Keratinocyte (primary cell): ENCODE measurements around the gene AXL. TPM values are rescaled to one million over a fixed set of nuclear protein-coding genes. Genes with fewer than 3 reads are reported as not detected.
A peak's percentile ranks its signal among the peaks of the same experiment; 100 is the strongest.

Experiments used
- DNase-seq: peaks from one replicate; pipeline ENCODE4 v3.0.0-alpha.2; 2011; ENCODE audit warnings: low read depth, missing footprints, low spot score
- FAIRE-seq: peaks from 2 replicates; lab custom pipeline; 2011; peaks lifted over from hg19 to GRCh38; lab: Jason Lieb, UNC
- H2AFZ ChIP-seq: 2 replicates; pipeline ENCODE4 v1.6.0; 2012; ENCODE audit warnings: low read length, control low read depth, inconsistent platforms; ENCODE audit not compliant: control insufficient read depth
- H3K27ac ChIP-seq: 2 replicates; pipeline ENCODE4 v1.5.1; 2011; ENCODE audit warnings: low read length; ENCODE audit not compliant: control insufficient read depth, insufficient read depth
- H3K27me3 ChIP-seq: 3 replicates; pipeline ENCODE4 v1.6.0; 2011; ENCODE audit warnings: low read length; ENCODE audit not compliant: control insufficient read depth, insufficient read depth; ENCODE audit errors: extremely low read depth
- H3K36me3 ChIP-seq, 2 experiments: 2 replicates in 1 of 2; 3 replicates in 1 of 2; pipeline ENCODE4 v1.5.1; 2011; ENCODE audit warnings: low read length in 2 of 2, mild to moderate bottlenecking in 1 of 2; ENCODE audit not compliant: control insufficient read depth in 2 of 2, insufficient read depth in 2 of 2; ENCODE audit errors: extremely low read depth in 1 of 2
- H3K4me1 ChIP-seq: 3 replicates; pipeline ENCODE4 v1.5.1; 2011; ENCODE audit warnings: low read length; ENCODE audit not compliant: control insufficient read depth, insufficient read depth; ENCODE audit errors: extremely low read depth
- H3K4me2 ChIP-seq: 3 replicates; pipeline ENCODE4 v1.6.0; 2011; ENCODE audit warnings: low read depth, low read length; ENCODE audit not compliant: control insufficient read depth, insufficient read depth; ENCODE audit errors: extremely low read depth
- H3K4me3 ChIP-seq, 3 experiments: fragments of 200-600 bp in 1 of 3; sonication (generic) in 1 of 3; 2 replicates in 2 of 3; 3 replicates in 1 of 3; pipeline ENCODE4 v1.5.1; 2011 to 2016; ENCODE audit warnings: low read length in 3 of 3, mild to moderate bottlenecking in 3 of 3, control low read depth in 2 of 3, inconsistent platforms in 1 of 3, low read depth in 1 of 3, mixed read lengths in 1 of 3, mixed run types in 1 of 3, moderate library complexity in 1 of 3; ENCODE audit not compliant: control insufficient read depth in 2 of 3, insufficient read depth in 2 of 3; ENCODE audit errors: extremely low read depth in 1 of 3
- H3K79me2 ChIP-seq: 2 replicates; pipeline ENCODE4 v1.6.0; 2012; ENCODE audit warnings: low read length; ENCODE audit not compliant: control insufficient read depth, insufficient read depth
- H3K9ac ChIP-seq: 3 replicates; pipeline ENCODE4 v1.6.0; 2011; ENCODE audit warnings: low read length; ENCODE audit not compliant: control insufficient read depth, insufficient read depth; ENCODE audit errors: extremely low read depth
- H3K9me1 ChIP-seq: 3 replicates; pipeline ENCODE4 v1.6.0; 2011; ENCODE audit warnings: low read length; ENCODE audit not compliant: control insufficient read depth, insufficient read depth; ENCODE audit errors: extremely low read depth
- H3K9me3 ChIP-seq: 2 replicates; pipeline ENCODE4 v1.5.1; 2012; ENCODE audit warnings: low read depth, low read length; ENCODE audit not compliant: control insufficient read depth
- H4K20me1 ChIP-seq: 3 replicates; pipeline ENCODE4 v1.6.0; 2011; ENCODE audit warnings: low read length; ENCODE audit not compliant: control insufficient read depth, insufficient read depth; ENCODE audit errors: extremely low read depth
- EZH2 ChIP-seq: IDR thresholded peaks from one replicate; pipeline ENCODE4 v1.6.1; 2012; ENCODE audit warnings: inconsistent platforms, mild to moderate bottlenecking, low read length, moderate library complexity
- dilution Hi-C: fragments of 300-500 bp; cut with MboI; formaldehyde crosslinking; loops from one replicate; pipeline ENCODE4 v1.7.0; 2020; ENCODE audit warnings: low sequenced_read_pairs; ENCODE audit not compliant: extremely low pct_ligation_motif_present
- polyA plus RNA-seq, 5 experiments: library from polyadenylated mRNA; depleted of rRNA in 3 of 5; stranded (reverse) in 3 of 5; stranded (forward) in 1 of 5; unstranded in 1 of 5; fragments of >200 nt; gene quantifications; 1 replicate in 1 of 5; 2 replicates in 3 of 5; 3 replicates in 1 of 5; pipeline versions ENCODE4 v1.2.1 to v1.2.3, GENCODE V29; 2011 to 2012; ENCODE audit warnings: missing spikeins in 2 of 5, low read depth in 1 of 5, low replicate concordance in 1 of 5
- TF ChIP-seq, protein P1 (sequence below), 3 experiments: IDR thresholded peaks in 1 of 3; conservative IDR thresholded peaks in 1 of 3; optimal IDR thresholded peaks in 1 of 3; 2 replicates in 2 of 3; 3 replicates in 1 of 3; pipeline versions ENCODE3 to v1.5.1; 2011; ENCODE audit warnings: low read length in 3 of 3, mild to moderate bottlenecking in 3 of 3, moderate library complexity in 2 of 3, control low read depth in 1 of 3, inconsistent platforms in 1 of 3; ENCODE audit not compliant: insufficient read depth in 2 of 3; ENCODE audit errors: extremely low read depth in 1 of 3

Gene AXL
- polyA plus RNA-seq, 1 donor (not counting 4 experiments of a cell fraction or from before 2014, with no cell fraction given), result 21.7 TPM

DNA sequence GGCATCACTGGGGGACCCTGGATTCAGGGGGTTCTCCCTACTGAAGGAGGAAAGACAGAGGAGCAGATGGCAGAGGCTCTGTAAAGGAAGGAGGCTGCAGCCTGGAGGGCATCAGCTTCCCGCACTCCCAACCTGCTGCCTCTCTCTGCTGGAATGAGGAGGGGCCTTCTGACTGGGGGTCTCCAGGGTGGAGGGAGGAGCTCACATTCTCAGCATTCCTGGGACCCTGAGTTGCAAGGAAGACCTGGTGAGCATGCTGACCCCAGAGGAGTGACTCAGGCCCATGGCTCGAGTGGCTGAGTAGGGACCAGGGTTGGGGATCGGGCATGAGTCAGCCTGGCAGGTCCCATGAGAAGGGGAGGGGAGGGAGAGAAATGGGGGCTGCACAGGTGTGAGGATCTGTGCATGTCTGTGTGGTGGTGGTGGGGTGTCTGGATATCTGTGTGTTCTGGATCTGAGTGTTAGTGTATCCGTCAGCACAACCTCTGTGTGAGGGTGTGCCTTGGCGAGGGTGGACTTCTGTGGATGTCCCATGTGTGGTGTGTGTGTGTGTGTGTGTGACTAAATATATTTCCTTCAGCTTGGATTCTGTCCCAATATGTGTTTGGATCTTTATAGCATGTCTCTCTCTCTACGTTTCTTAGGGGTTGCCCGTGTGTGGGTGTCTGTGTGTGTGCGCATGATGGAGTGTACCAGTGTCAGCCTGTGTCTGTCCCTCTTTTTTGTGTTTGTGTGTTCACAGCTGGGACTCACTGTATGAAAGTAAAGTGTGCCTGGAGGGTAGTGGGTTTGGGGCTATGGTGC is 4.6 kb downstream of the AXL start:
- Histone ChIP-seq H3K4me1 (peaks cover 59% of the 10 kb centered on the region), H3K9me1 (peaks cover 6% of the 10 kb centered on the region), H3K36me3 (peaks cover 1 to 37% of the 10 kb centered on the region in 2 experiments), H3K27me3 (no peaks in the 10 kb centered on the region), H3K79me2 (peaks cover 36% of the 10 kb centered on the region), H3K9ac (peak overlapping the region; percentile 36), H2AFZ (no peak overlapping the region), H3K4me3 (peak overlapping the region in 2 of 3 experiments; percentile 39 to 47), H3K4me2 (peak overlapping the region; percentile 75), H3K9me3 (no peaks in the 10 kb centered on the region), H3K27ac (peak overlapping the region; percentile 96), H4K20me1 (no peaks in the 10 kb centered on the region)
- DNase-seq, result peak; percentile 86
- TF ChIP-seq, protein P1, sequence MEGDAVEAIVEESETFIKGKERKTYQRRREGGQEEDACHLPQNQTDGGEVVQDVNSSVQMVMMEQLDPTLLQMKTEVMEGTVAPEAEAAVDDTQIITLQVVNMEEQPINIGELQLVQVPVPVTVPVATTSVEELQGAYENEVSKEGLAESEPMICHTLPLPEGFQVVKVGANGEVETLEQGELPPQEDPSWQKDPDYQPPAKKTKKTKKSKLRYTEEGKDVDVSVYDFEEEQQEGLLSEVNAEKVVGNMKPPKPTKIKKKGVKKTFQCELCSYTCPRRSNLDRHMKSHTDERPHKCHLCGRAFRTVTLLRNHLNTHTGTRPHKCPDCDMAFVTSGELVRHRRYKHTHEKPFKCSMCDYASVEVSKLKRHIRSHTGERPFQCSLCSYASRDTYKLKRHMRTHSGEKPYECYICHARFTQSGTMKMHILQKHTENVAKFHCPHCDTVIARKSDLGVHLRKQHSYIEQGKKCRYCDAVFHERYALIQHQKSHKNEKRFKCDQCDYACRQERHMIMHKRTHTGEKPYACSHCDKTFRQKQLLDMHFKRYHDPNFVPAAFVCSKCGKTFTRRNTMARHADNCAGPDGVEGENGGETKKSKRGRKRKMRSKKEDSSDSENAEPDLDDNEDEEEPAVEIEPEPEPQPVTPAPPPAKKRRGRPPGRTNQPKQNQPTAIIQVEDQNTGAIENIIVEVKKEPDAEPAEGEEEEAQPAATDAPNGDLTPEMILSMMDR (optimal IDR thresholded peaks at IDR 0.05 in 1 of 3, IDR thresholded peaks at IDR 0.05 in 1 of 3, conservative IDR thresholded peaks at IDR 0.05 in 1 of 3; ENCODE audit: extremely low read depth in 1 of 3, insufficient read depth in 2 of 3, low read length in 3 of 3), result no peak
- no peak for TF ChIP-seq EZH2
- dilution Hi-C loops, result no loop called here
- peak; percentile 49 for FAIRE-seq

DNA sequence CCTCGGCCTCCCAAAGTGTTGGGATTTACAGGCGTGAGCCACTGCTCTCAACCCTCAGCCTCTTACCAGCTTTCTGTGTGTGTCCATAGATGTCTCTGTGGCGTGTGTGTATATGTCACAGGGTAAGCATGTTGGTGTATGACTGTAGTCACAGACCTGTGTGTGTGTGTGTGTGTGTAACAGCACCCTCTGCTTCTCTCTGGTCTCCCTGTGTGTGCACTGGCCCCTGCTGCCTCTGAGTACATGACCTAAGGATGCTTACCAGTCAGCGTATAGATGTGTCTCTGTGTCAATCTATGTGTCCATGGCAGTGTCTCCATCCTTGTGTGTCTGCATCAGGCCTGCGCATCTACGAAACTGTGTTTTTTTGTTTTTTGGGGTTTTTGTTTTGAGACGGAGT is 5.6 kb downstream of the AXL start:
- peak overlapping the region in 1 of 3 experiments; percentile 39 for H3K4me3 ChIP-seq
- TF ChIP-seq, protein P1 (optimal IDR thresholded peaks at IDR 0.05 in 1 of 3, IDR thresholded peaks at IDR 0.05 in 1 of 3, conservative IDR thresholded peaks at IDR 0.05 in 1 of 3; ENCODE audit: extremely low read depth in 1 of 3, insufficient read depth in 2 of 3, low read length in 3 of 3), result no peak
- TF ChIP-seq EZH2, result no peak

More for the DNA sequence above, 5.6 kb downstream of the AXL start:
- Histone ChIP-seq H3K9ac (peak overlapping the region; percentile 83), H3K79me2 (peaks cover 28% of the 10 kb centered on the region), H3K9me1 (peaks cover 6% of the 10 kb centered on the region), H3K4me2 (no peak overlapping the region), H4K20me1 (no peaks in the 10 kb centered on the region), H3K9me3 (no peaks in the 10 kb centered on the region), H3K27ac (peak overlapping the region; percentile 96), H3K36me3 (peaks cover 1 to 37% of the 10 kb centered on the region in 2 experiments), H2AFZ (no peak overlapping the region), H3K27me3 (no peaks in the 10 kb centered on the region), H3K4me1 (peaks cover 59% of the 10 kb centered on the region)
- DNase-seq, result no peak
- dilution Hi-C loops, result no loop called here
- no peak for FAIRE-seq
